ENCODE measurements around the gene HK2.
"Not testable (repeated sequence)": the region's sequence is repeated elsewhere in the genome, so short reads cannot be mapped to it uniquely, and the experiment has no call there.

The HK2 gene

DNA sequence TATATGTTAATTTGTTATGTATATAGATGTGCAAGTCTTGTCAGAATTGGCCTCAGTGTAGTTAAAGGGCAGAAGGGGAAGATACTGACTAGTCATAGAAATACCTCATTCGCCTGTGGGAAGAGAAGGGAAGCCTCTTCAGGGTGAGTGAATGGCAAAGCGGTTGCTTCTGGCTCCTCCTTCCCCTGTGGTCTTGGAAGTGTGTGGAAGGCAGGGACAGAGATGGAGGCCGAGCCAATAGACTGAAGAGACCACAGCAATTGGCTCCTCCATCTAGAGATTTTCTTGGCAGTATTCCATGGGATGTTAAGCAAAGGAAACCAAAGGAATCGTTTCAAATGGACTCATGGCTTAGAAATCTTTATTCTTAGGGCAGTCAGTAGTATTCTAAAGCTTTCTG is 57.9 kb downstream of the HK2 start:
- not testable (repeated sequence) for H3K27me3 ChIP-seq (replicated peaks; ENCODE audit: control insufficient read depth, insufficient read depth, low read length); H3K4me3 ChIP-seq (ENCODE audit: low read length); H3K9ac ChIP-seq (ENCODE audit: low read length); H3K9me3 ChIP-seq (ENCODE audit: control insufficient read depth, low read length); DNase-seq (ENCODE audit: low read depth)
- peaks cover 73% of the 10 kb centered on the region for H3K36me3 ChIP-seq (ENCODE audit: control insufficient read depth, insufficient read depth, low read length, severe bottlenecking)
- H3K4me1 ChIP-seq (ENCODE audit: control insufficient read depth, insufficient read depth, low read length), result peaks cover 57% of the 10 kb centered on the region

DNA sequence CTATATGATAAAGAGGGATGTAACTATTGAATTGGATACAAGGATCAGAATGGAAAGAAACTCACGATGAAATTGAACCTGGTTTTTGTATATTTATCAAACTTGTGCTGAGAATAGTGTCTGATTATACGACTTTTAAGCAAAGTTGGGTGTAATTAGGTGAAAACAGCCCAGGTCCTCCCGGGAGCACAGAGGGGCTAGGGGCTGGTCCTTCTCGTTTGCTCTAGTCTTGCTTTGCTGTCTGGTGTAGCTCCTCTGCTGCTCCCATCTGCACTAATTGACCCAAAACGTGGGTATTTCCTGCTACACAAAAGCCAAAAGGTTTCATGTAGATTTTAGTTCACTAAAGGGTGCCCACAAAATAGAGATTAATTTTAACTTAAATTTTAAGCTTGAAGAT is 58.7 kb downstream of the HK2 start:
- Histone ChIP-seq H3K4me1 (ENCODE audit: control insufficient read depth, insufficient read depth, low read length) (peaks cover 49% of the 10 kb centered on the region), H3K4me3 (ENCODE audit: low read length) (no peak overlapping the region), H3K36me3 (ENCODE audit: control insufficient read depth, insufficient read depth, low read length, severe bottlenecking) (peaks cover 72% of the 10 kb centered on the region), H3K9ac (ENCODE audit: low read length) (no peak overlapping the region), H3K27me3 (replicated peaks; ENCODE audit: control insufficient read depth, insufficient read depth, low read length) (no peaks in the 10 kb centered on the region), H3K9me3 (ENCODE audit: control insufficient read depth, low read length) (no peaks in the 10 kb centered on the region)
- DNase-seq (ENCODE audit: low read depth), result no peak

DNA sequence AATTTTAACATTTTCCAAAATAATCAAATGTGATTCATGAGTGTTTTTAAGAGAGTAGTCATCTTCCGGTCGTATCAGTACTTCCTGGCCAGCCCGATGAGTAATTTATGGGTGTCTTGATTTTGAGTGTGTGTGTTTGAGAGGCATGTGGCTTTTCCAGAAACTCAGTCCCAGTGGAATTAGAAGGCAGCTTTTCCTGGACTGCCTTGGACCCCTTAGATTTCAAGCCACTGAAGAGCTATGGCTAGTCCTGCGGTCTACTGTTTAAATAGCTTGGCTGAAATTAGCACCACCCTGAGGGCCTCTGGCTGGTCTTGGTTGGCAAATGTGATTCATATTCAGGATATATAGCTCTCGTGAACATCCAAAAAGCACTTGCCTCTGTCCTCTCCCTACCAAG is 59.4 kb downstream of the HK2 start:
- Histone ChIP-seq H3K36me3 (ENCODE audit: control insufficient read depth, insufficient read depth, low read length, severe bottlenecking) (peaks cover 72% of the 10 kb centered on the region), H3K9me3 (ENCODE audit: control insufficient read depth, low read length) (no peaks in the 10 kb centered on the region), H3K4me3 (ENCODE audit: low read length) (peak overlapping the region; percentile 31), H3K4me1 (ENCODE audit: control insufficient read depth, insufficient read depth, low read length) (peaks cover 42% of the 10 kb centered on the region), H3K9ac (ENCODE audit: low read length) (peak overlapping the region; percentile 61), H3K27me3 (replicated peaks; ENCODE audit: control insufficient read depth, insufficient read depth, low read length) (no peaks in the 10 kb centered on the region)
- peak; percentile 49 for DNase-seq (ENCODE audit: low read depth)

DNA sequence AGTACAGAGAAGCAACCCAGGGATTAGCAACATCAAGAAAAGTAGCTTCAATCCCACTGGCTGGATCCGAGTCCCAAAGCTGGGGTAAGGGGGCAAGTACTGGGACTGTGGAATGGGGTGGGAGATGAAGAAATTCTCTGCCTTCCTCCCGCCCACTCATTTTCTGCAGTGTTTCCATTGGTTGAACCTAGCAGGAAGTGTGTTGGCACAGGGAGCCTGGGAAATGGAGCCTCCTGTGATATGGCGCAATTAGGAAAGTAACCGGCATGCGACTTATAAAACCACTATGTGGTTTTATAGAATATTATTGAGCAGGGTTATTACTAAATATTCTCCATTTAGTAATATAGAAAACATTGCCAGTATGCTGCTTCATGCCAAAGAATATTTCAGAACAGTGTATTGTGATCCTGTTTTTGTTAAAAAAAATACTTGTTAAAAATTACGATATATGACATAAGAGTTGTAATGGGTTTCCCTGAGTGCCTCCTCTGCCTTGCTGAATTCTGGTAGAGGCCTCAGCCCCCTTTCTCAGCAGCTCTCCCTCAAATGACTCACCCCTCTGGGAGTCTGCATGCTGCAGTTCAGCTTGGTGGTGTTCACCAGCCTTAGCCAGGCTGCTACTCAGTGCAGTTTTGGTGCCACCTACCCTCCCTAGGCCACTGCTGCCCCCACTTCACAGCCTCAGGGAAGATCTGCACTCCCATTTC is 60.5 kb downstream of the HK2 start:
- peaks cover 61% of the 10 kb centered on the region for H3K36me3 ChIP-seq (ENCODE audit: control insufficient read depth, insufficient read depth, low read length, severe bottlenecking)
- DNase-seq (ENCODE audit: low read depth), result peak; percentile 65
- H3K4me1 ChIP-seq (ENCODE audit: control insufficient read depth, insufficient read depth, low read length), result peaks cover 36% of the 10 kb centered on the region
- H3K4me3 ChIP-seq (ENCODE audit: low read length), result peak overlapping the region; percentile 31
- H3K9ac ChIP-seq (ENCODE audit: low read length), result peak overlapping the region; percentile 61
- H3K9me3 ChIP-seq (ENCODE audit: control insufficient read depth, low read length), result no peaks in the 10 kb centered on the region
- H3K27me3 ChIP-seq (replicated peaks; ENCODE audit: control insufficient read depth, insufficient read depth, low read length), result no peaks in the 10 kb centered on the region

DNA sequence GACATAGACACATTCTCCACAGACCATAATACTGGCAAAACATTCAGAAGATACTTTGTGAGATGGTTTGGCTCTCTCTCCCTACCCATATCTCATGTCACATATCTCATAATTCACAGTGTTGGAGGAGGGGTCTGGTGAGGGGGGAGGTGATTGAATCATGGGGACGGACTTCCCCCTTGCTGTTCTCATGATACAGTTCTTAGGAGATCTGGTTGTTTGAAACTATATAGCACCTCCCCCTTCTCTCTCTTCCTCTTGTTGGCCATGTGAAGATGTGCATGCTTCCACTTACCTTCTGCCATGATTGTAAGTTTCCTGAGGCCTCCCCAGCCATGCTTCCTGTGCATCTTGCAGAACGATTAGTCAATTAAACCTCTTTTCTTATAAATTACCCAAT is 61.1 kb downstream of the HK2 start:
- H3K36me3 ChIP-seq (ENCODE audit: control insufficient read depth, insufficient read depth, low read length, severe bottlenecking), result peaks cover 55% of the 10 kb centered on the region
- peaks cover 36% of the 10 kb centered on the region for H3K4me1 ChIP-seq (ENCODE audit: control insufficient read depth, insufficient read depth, low read length)
- no peaks in the 10 kb centered on the region for H3K27me3 ChIP-seq (replicated peaks; ENCODE audit: control insufficient read depth, insufficient read depth, low read length)
- H3K9me3 ChIP-seq (ENCODE audit: control insufficient read depth, low read length), result no peaks in the 10 kb centered on the region
- DNase-seq (ENCODE audit: low read depth), result no peak
- no peak overlapping the region for H3K4me3 ChIP-seq (ENCODE audit: low read length)
- no peak overlapping the region for H3K9ac ChIP-seq (ENCODE audit: low read length)

DNA sequence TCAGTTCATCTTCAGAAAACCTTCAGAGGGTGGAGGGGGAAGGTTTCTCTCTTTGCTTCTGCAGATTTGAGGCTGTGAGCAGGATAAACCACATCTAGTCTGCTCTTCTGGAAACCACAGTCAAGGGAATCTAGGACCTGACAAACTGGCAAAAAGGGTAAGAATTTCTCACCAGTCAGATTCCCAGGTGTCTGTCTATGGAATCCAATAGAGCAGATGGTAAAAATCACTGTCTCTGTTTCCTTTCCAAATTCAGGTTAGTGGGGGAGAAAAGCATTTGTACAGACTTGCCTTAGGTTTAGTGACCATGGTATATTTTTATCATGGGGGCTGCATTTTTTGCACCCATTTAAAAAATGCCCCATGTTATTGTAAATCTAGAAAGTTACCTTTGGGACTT is 62.3 kb downstream of the HK2 start:
- no peak for DNase-seq (ENCODE audit: low read depth)
- no peak overlapping the region for H3K9ac ChIP-seq (ENCODE audit: low read length)
- H3K36me3 ChIP-seq (ENCODE audit: control insufficient read depth, insufficient read depth, low read length, severe bottlenecking), result peaks cover 43% of the 10 kb centered on the region
- H3K27me3 ChIP-seq (replicated peaks; ENCODE audit: control insufficient read depth, insufficient read depth, low read length), result no peaks in the 10 kb centered on the region
- no peaks in the 10 kb centered on the region for H3K9me3 ChIP-seq (ENCODE audit: control insufficient read depth, low read length)
- H3K4me3 ChIP-seq (ENCODE audit: low read length), result no peak overlapping the region
- H3K4me1 ChIP-seq (ENCODE audit: control insufficient read depth, insufficient read depth, low read length), result peaks cover 36% of the 10 kb centered on the region

DNA sequence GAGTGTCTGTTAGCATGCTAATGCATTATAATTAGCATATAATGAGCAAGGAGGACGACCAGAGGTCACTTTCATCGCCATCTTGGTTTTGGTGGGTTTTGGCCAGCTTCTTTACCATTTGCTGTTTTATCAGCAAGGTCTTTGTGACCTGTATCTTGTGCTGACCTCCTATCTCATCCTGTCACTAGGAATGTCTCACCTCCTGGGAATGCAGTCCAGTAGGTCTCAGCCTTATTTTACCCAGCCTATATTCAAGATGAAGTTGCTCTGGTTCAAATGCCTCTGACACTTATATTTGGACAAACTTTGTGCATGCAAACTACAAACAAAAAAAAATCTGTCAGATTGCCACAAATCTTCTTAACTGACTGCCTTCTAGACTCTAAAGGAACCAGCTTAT is 66.3 kb downstream of the HK2 start:
- not testable (repeated sequence) for H3K9ac ChIP-seq (ENCODE audit: low read length); H3K4me3 ChIP-seq (ENCODE audit: low read length); H3K4me1 ChIP-seq (ENCODE audit: control insufficient read depth, insufficient read depth, low read length); H3K9me3 ChIP-seq (ENCODE audit: control insufficient read depth, low read length); H3K27me3 ChIP-seq (replicated peaks; ENCODE audit: control insufficient read depth, insufficient read depth, low read length); DNase-seq (ENCODE audit: low read depth)
- peaks cover 25% of the 10 kb centered on the region for H3K36me3 ChIP-seq (ENCODE audit: control insufficient read depth, insufficient read depth, low read length, severe bottlenecking)

DNA sequence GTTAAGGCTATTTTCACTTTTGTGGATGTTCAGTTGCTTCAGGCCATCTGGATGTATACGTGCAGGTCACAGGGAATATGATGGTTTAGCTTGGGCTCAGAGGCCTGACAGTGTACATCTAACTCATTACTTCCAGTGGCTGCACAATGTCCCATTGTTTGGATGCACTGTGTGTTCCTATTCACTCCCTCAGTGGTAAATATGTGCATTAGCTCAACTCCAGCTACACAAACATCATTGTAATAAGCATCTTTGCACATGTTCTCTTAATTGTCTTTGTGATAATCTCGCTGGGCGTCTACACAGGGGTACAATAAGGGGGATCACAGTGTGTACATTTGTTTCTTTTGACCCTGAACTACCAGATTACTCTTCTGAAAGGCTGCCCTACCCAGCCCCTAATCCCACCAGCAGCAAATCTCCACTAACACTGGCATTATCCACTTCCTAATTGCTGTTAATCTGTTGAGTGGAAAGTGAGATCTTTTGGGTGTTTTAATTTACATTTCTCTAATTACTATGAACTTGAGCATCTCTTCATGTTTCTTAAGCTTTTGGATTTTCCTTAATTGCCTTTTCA is 68.4 kb downstream of the HK2 start:
- Histone ChIP-seq H3K4me3 (ENCODE audit: low read length) (no peak overlapping the region), H3K27me3 (replicated peaks; ENCODE audit: control insufficient read depth, insufficient read depth, low read length) (no peaks in the 10 kb centered on the region), H3K4me1 (ENCODE audit: control insufficient read depth, insufficient read depth, low read length) (no peaks in the 10 kb centered on the region), H3K36me3 (ENCODE audit: control insufficient read depth, insufficient read depth, low read length, severe bottlenecking) (peaks cover 12% of the 10 kb centered on the region), H3K9me3 (ENCODE audit: control insufficient read depth, low read length) (no peaks in the 10 kb centered on the region), H3K9ac (ENCODE audit: low read length) (no peak overlapping the region)
- DNase-seq (ENCODE audit: low read depth), result no peak

DNA sequence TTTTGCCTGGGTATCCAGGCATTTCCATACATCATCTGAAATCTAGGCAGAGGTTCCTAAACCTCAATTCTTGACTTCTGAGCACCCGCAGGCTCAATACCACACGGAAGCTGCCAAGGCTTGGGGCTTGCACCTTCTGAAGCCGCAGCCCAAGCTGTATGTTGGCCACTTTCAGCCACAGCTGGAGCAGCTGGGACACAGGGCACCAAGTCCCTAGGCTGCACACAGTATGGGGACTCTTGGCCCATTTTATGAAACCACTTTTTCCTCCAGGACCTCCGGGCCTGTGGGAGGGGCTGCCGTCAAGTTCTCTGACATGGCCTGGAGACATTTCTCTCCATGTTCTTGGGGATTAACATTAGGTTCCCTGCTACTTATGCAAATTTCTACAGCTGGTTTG is 72.5 kb downstream of the HK2 start:
- H3K36me3 ChIP-seq (ENCODE audit: control insufficient read depth, insufficient read depth, low read length, severe bottlenecking), result peaks cover 3% of the 10 kb centered on the region
- DNase-seq (ENCODE audit: low read depth), result no peak
- no peaks in the 10 kb centered on the region for H3K9me3 ChIP-seq (ENCODE audit: control insufficient read depth, low read length)
- peaks cover 8% of the 10 kb centered on the region for H3K27me3 ChIP-seq (replicated peaks; ENCODE audit: control insufficient read depth, insufficient read depth, low read length)
- peaks cover 4% of the 10 kb centered on the region for H3K4me1 ChIP-seq (ENCODE audit: control insufficient read depth, insufficient read depth, low read length)
- H3K9ac ChIP-seq (ENCODE audit: low read length), result no peak overlapping the region
- H3K4me3 ChIP-seq (ENCODE audit: low read length), result no peak overlapping the region

DNA sequence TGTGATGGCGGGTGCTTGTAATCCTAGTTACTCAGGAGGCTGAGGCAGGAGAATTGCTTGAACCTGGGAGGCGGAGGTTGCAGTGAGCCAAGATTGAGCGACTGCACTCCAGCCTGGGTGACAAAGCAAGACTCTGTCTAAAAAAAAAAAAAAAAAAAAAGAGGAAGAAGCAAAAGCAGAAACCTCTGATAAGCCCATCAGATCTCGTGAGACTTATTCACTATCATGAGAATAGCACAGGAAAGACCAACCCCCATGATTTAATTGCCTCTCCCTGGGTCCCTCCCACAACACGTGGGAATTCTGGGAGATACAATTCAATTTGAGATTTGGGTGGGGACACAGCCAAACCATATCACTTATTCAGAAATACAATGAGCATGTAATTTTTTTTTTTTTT is 73.6 kb downstream of the HK2 start:
- H3K27me3 ChIP-seq (replicated peaks; ENCODE audit: control insufficient read depth, insufficient read depth, low read length); H3K9me3 ChIP-seq (ENCODE audit: control insufficient read depth, low read length); H3K4me1 ChIP-seq (ENCODE audit: control insufficient read depth, insufficient read depth, low read length); H3K9ac ChIP-seq (ENCODE audit: low read length); H3K4me3 ChIP-seq (ENCODE audit: low read length); DNase-seq (ENCODE audit: low read depth); H3K36me3 ChIP-seq (ENCODE audit: control insufficient read depth, insufficient read depth, low read length, severe bottlenecking): not testable (repeated sequence)

DNA sequence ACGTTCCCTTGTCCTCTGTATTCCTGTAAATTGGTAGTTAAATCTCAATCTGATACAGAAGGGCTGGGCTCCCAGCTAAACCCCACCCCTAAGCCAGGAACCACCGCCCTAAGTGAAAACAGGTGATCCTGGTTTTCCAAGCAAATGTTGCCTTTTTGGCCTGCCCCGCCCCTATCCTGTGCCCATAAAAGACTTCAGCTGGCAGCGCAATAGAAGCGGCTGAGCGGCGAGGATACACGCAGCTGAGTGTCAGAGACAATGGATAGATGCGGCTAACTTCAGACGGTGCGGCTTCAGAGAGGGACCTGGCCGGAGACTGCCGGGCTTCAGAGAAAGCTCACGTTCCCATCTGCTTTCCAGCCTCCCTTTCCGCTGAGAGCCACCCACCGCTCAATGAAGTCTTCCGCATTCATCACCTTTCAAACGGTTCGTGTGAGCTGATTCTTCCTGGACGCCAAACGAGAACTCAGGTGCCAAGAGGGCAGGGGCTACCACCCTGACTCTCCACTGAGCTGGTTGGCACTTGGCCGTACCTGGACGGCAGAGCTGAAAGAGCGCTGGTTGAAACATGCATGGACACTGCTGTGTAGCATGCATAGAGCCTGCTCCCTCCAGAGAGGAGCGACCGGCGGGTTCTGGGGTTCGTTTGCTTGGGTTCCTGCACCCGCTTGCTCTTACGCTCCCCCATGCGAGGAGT is 75.0 kb downstream of the HK2 start:
- no peak for DNase-seq (ENCODE audit: low read depth)
- peaks cover 3% of the 10 kb centered on the region for H3K36me3 ChIP-seq (ENCODE audit: control insufficient read depth, insufficient read depth, low read length, severe bottlenecking)
- peaks cover 8% of the 10 kb centered on the region for H3K27me3 ChIP-seq (replicated peaks; ENCODE audit: control insufficient read depth, insufficient read depth, low read length)
- peak overlapping the region; percentile 69 for H3K4me3 ChIP-seq (ENCODE audit: low read length)
- H3K9ac ChIP-seq (ENCODE audit: low read length), result peak overlapping the region; percentile 17
- no peaks in the 10 kb centered on the region for H3K9me3 ChIP-seq (ENCODE audit: control insufficient read depth, low read length)
- H3K4me1 ChIP-seq (ENCODE audit: control insufficient read depth, insufficient read depth, low read length), result peaks cover 4% of the 10 kb centered on the region
